RPMI7951 (cell line): ENCODE data around the gene BNC1. TPM values are rescaled to one million over a fixed set of nuclear protein-coding genes. Genes with fewer than 3 reads are reported as not detected.
A peak's percentile ranks its signal among the peaks of the same experiment; 100 is the strongest.
"Not testable (repeated sequence)": the region's sequence is repeated elsewhere in the genome, so short reads cannot be mapped to it uniquely, and the experiment has no call there.

Source experiments
- DNase-seq: peaks from one replicate; pipeline ENCODE4 v3.0.0-alpha.2; 2012; ENCODE audit warnings: low read depth
- total RNA-seq: library from RNA; depleted of rRNA; stranded (reverse); fragments of >200 nt; shearing (Covaris generic); gene quantifications from 2 replicates; pipeline ENCODE4 v1.2.3, GENCODE V29; 2014

BNC1 gene
- total RNA-seq, 1 experiment from 2014 or later, result 8.8 TPM

GRCh38 chr15:83299462-83299861 lies 15.0 kb upstream of the BNC1 start:
- no peak for DNase-seq

GRCh38 chr15:83295417-83295816 lies 11.0 kb upstream of the BNC1 start:
- DNase-seq, result no peak

- no peak for DNase-seq
Observed at GRCh38 chr15:83293201-83293600, 8.7 kb upstream of the BNC1 start.

- peak; percentile 64 for DNase-seq
Observed at GRCh38 chr15:83292317-83292716, 7.9 kb upstream of the BNC1 start.

GRCh38 chr15:83290236-83290635 lies 5.8 kb upstream of the BNC1 start:
- no peak for DNase-seq

GRCh38 chr15:83289160-83289559 lies 4.7 kb upstream of the BNC1 start:
- peak; percentile 45 for DNase-seq

GRCh38 chr15:83288381-83288801 lies 3.9 kb upstream of the BNC1 start:
- DNase-seq, result peak; percentile 39

- DNase-seq, result peak; percentile 97
Observed at GRCh38 chr15:83287541-83288027, 3.1 kb upstream of the BNC1 start.

GRCh38 chr15:83285979-83286553 lies 1.6 kb upstream of the BNC1 start:
- DNase-seq, result peak; percentile 97

- no peak for DNase-seq
Observed at GRCh38 chr15:83285284-83285978, 967 bp upstream of the BNC1 start.

- peak; percentile 42 for DNase-seq
Observed at GRCh38 chr15:83283813-83284558, 478 bp downstream of the BNC1 start.

- DNase-seq, result peak; percentile 80
Observed at GRCh38 chr15:83283138-83283812, 1.2 kb downstream of the BNC1 start.

GRCh38 chr15:83282776-83283137 lies 1.7 kb downstream of the BNC1 start:
- no peak for DNase-seq

- no peak for DNase-seq
Observed at GRCh38 chr15:83282141-83282540, 2.3 kb downstream of the BNC1 start.

GRCh38 chr15:83278191-83278590 lies 6.3 kb downstream of the BNC1 start:
- DNase-seq, result peak; percentile 70

- DNase-seq, result peak; percentile 58
Observed at GRCh38 chr15:83276661-83277060, 7.8 kb downstream of the BNC1 start.

GRCh38 chr15:83275412-83275811 lies 9.1 kb downstream of the BNC1 start:
- DNase-seq, result peak; percentile 76

GRCh38 chr15:83270176-83270575 lies 14.3 kb downstream of the BNC1 start:
- no peak for DNase-seq

GRCh38 chr15:83268147-83268546 lies 16.3 kb downstream of the BNC1 start:
- no peak for DNase-seq

GRCh38 chr15:83262594-83263315 lies 21.7 kb downstream of the BNC1 start:
- no peak for DNase-seq

- DNase-seq, result not testable (repeated sequence)
Observed at GRCh38 chr15:83262181-83262580, 22.3 kb downstream of the BNC1 start.

- no peak for DNase-seq
Observed at GRCh38 chr15:83250781-83251180, 33.7 kb downstream of the BNC1 start.
